SK-N-SH (cell line): ENCODE results near the gene CACNG4. TPM values are rescaled to one million over a fixed set of nuclear protein-coding genes. Genes with fewer than 3 reads are reported as not detected.

Experiments
- CTCF ChIA-PET: fragments of 300-600, 350-600 bp; formaldehyde crosslinking; extraction: SDS; loops from one replicate; lab custom pipeline; 2021; lab: Yijun Ruan, JAX
- POLR2A ChIA-PET: fragments of 350-600 bp; sonication (Branson Sonifier 250); formaldehyde crosslinking; extraction: SDS; loops from one replicate; lab custom pipeline; 2020; ENCODE audit warnings: antibody characterized with exemption, inconsistent platforms; lab: Yijun Ruan, JAX
- DNase-seq: peaks from one replicate; pipeline ENCODE4 v3.0.0; 2012
- H2AFZ ChIP-seq: fragments of 200-600 bp; sonication (generic); 2 replicates; pipeline ENCODE4 v1.8.1; 2016; ENCODE audit warnings: antibody characterized with exemption, mild to moderate bottlenecking, low read depth
- H3F3A ChIP-seq: fragments of 200-600 bp; sonication (generic); replicated peaks from 2 replicates; pipeline ENCODE3; 2016; ENCODE audit warnings: antibody characterized with exemption, mild to moderate bottlenecking; ENCODE audit not compliant: insufficient read depth
- H3K27ac ChIP-seq, 2 experiments: fragments of 200-500 bp in 1 of 2; fragments of 200-600 bp in 1 of 2; sonication (Bioruptor generic) in 1 of 2; sonication (generic), shearing (Covaris generic) in 1 of 2; 2 replicates each; pipeline versions ENCODE4 v1.5.1 to v1.6.1; 2014 to 2016; ENCODE audit warnings: low read depth in 2 of 2, inconsistent platforms in 1 of 2, low read length in 1 of 2, mild to moderate bottlenecking in 1 of 2, mixed read lengths in 1 of 2
- H3K27me3 ChIP-seq: fragments of 200-600 bp; sonication (generic), shearing (Covaris generic); 2 replicates; pipeline ENCODE4 v1.6.1; 2016; ENCODE audit warnings: mixed run types; ENCODE audit not compliant: insufficient read depth
- H3K36me3 ChIP-seq, 2 experiments: fragments of 200-500 bp in 1 of 2; fragments of 200-600 bp in 1 of 2; sonication (Bioruptor generic) in 1 of 2; sonication (generic) in 1 of 2; replicated peaks in 1 of 2; 2 replicates each; pipeline versions ENCODE3 to v1.5.1; 2014 to 2016; ENCODE audit warnings: low read length in 1 of 2, mild to moderate bottlenecking in 1 of 2; ENCODE audit not compliant: insufficient read depth in 2 of 2, control insufficient read depth in 1 of 2
- H3K4me1 ChIP-seq, 2 experiments: fragments of 200-500 bp in 1 of 2; fragments of 200-600 bp in 1 of 2; sonication (Bioruptor generic) in 1 of 2; sonication (generic), shearing (Covaris generic) in 1 of 2; 2 replicates each; pipeline versions ENCODE4 v1.5.1 to v1.6.1; 2014 to 2016; ENCODE audit warnings: low read depth in 1 of 2, low read length in 1 of 2, mixed run types in 1 of 2; ENCODE audit not compliant: insufficient read depth in 2 of 2, control insufficient read depth in 1 of 2
- H3K4me2 ChIP-seq: fragments of 200-600 bp; sonication (generic), shearing (Covaris generic); 2 replicates; pipeline ENCODE4 v1.6.1; 2017; ENCODE audit warnings: mixed run types
- H3K4me3 ChIP-seq, 2 experiments: fragments of 200-500 bp in 1 of 2; fragments of 200-600 bp in 1 of 2; sonication (Bioruptor generic) in 1 of 2; sonication (generic), shearing (Covaris generic) in 1 of 2; 2 replicates each; pipeline versions ENCODE4 v1.5.1 to v1.8.1; 2014 to 2016; ENCODE audit warnings: low read depth in 2 of 2, inconsistent platforms in 1 of 2, low read length in 1 of 2, mild to moderate bottlenecking in 1 of 2, mixed read lengths in 1 of 2, moderate library complexity in 1 of 2
- H3K79me2 ChIP-seq: fragments of 200-600 bp; sonication (generic); 2 replicates; pipeline ENCODE4 v1.8.1; 2017; ENCODE audit warnings: mild to moderate bottlenecking; ENCODE audit not compliant: insufficient read depth
- H3K9ac ChIP-seq: fragments of 200-600 bp; sonication (generic); 2 replicates; pipeline ENCODE4 v1.6.1; 2017; ENCODE audit warnings: mixed run types
- H3K9me2 ChIP-seq: fragments of 200-600 bp; sonication (generic); 2 replicates; pipeline ENCODE4 v1.6.1; 2017; ENCODE audit warnings: mixed run types
- H3K9me3 ChIP-seq: fragments of 200-600 bp; sonication (generic); 2 replicates; pipeline ENCODE4 v1.6.1; 2017; ENCODE audit warnings: mixed run types, mild to moderate bottlenecking, moderate library complexity
- H4K20me1 ChIP-seq: fragments of 200-600 bp; sonication (generic); 2 replicates; pipeline ENCODE4 v1.6.1; 2017; ENCODE audit warnings: mild to moderate bottlenecking, mixed run types; ENCODE audit not compliant: insufficient read depth
- EP300 ChIP-seq, 2 experiments: IDR thresholded peaks; 2 replicates each; pipeline versions ENCODE4 v1.4.0 to v1.6.1; 2012; ENCODE audit warnings: borderline replicate concordance in 1 of 2, low read depth in 1 of 2, low read length in 1 of 2
- FOXJ3 ChIP-seq: sonication (generic); formaldehyde crosslinking; IDR thresholded peaks from 2 replicates; pipeline ENCODE4 v1.5.1; 2020; ENCODE audit warnings: mild to moderate bottlenecking, missing genetic modification reagents
- FOXM1 ChIP-seq: IDR thresholded peaks from 2 replicates; pipeline ENCODE4 v1.4.0; 2012; ENCODE audit warnings: low read depth, mild to moderate bottlenecking
- GABPA ChIP-seq: IDR thresholded peaks from 2 replicates; pipeline ENCODE4 v1.4.0; 2012; ENCODE audit warnings: low read depth, mild to moderate bottlenecking
- MXI1 ChIP-seq: IDR thresholded peaks from 2 replicates; pipeline ENCODE4 v1.6.1; 2012; ENCODE audit warnings: mild to moderate bottlenecking, low read depth, low read length, improper control_type of control experiment
- NFIC ChIP-seq: IDR thresholded peaks from 2 replicates; pipeline ENCODE4 v1.4.0; 2012; ENCODE audit warnings: borderline replicate concordance
- PBX3 ChIP-seq: IDR thresholded peaks from 2 replicates; pipeline ENCODE4; 2012
- RAD21 ChIP-seq: IDR thresholded peaks from 2 replicates; pipeline ENCODE4 v1.6.1; 2012; ENCODE audit warnings: mild to moderate bottlenecking, low read length
- RFX5 ChIP-seq: IDR thresholded peaks from 2 replicates; pipeline ENCODE4 v1.6.1; 2012; ENCODE audit warnings: mild to moderate bottlenecking, improper control_type of control experiment, low read length
- RXRA ChIP-seq: IDR thresholded peaks from 2 replicates; pipeline ENCODE4 v1.4.0; 2012; ENCODE audit warnings: low read depth, mild to moderate bottlenecking, borderline replicate concordance
- SMC3 ChIP-seq: IDR thresholded peaks from 2 replicates; pipeline ENCODE4 v1.6.1; 2012; ENCODE audit warnings: low read depth, low read length, improper control_type of control experiment
- TAF1 ChIP-seq: IDR thresholded peaks from 2 replicates; pipeline ENCODE4 v1.6.1; 2012; ENCODE audit warnings: low read depth, mild to moderate bottlenecking, low read length, moderate library complexity, borderline replicate concordance
- TCF12 ChIP-seq: IDR thresholded peaks from 2 replicates; pipeline ENCODE4 v1.4.0; 2012
- WGBS: methylation state at CpG from one replicate; pipeline ENCODE4 v1.1.6; 2017; ENCODE audit warnings: low lambda C conversion rate; 5-methylcytosine and 5-hydroxymethylcytosine counted together
- polyA plus RNA-seq, 3 experiments: library from polyadenylated mRNA; depleted of rRNA; stranded (reverse); fragments of >200 nt; gene quantifications; 2 replicates each; pipeline ENCODE4 v1.2.3, GENCODE V29; 2012
- TF ChIP-seq, protein P1 (sequence below): IDR thresholded peaks from 2 replicates; pipeline ENCODE4 v1.6.1; 2012; ENCODE audit warnings: mild to moderate bottlenecking, low read depth, low read length, moderate library complexity

The CACNG4 gene
- polyA plus RNA-seq, 1 of the 3 experiments (the other 2 are of a cell fraction) = 13.2 TPM

- POLR2A ChIA-PET = interaction anchor here (0.6 to 3.9 kb wide), 6 partner anchors 11 to 135 kb away, joined by 3 to 20 read pairs (median 4); no protein-coding TSS in a partner anchor
- H3K4me3 ChIP-seq = no peak overlapping the region
- H3K79me2 ChIP-seq = no peaks in the 10 kb centered on the region
- CTCF ChIA-PET = interaction anchor here (0.8 to 2.2 kb wide), 8 partner anchors 10 to 273 kb away, joined by 3 to 10 read pairs (median 5); no protein-coding TSS in a partner anchor
- peak; percentile 51 for DNase-seq
- H3F3A ChIP-seq = no peaks in the 10 kb centered on the region
- H2AFZ ChIP-seq = no peak overlapping the region
- peaks cover 0 to 70% of the 10 kb centered on the region in 2 experiments; a peak in 2 of 4 replicates for H3K4me1 ChIP-seq
- no peaks in the 10 kb centered on the region for H3K9me2 ChIP-seq
- 83% methylated on average over 23 of the region's 23 CpGs for WGBS
- H3K36me3 ChIP-seq = peaks cover 0 to 13% of the 10 kb centered on the region in 2 experiments
- H3K27ac ChIP-seq = peak overlapping the region in 1 of 2 experiments; percentile 98; a peak in 2 of 4 replicates
- H3K9me3 ChIP-seq = no peaks in the 10 kb centered on the region
- H3K4me2 ChIP-seq = no peak overlapping the region
- no peak overlapping the region for H3K9ac ChIP-seq
- H3K27me3 ChIP-seq = no peaks in the 10 kb centered on the region
- no peak for TF ChIP-seq NFIC
- TF ChIP-seq RXRA = no peak
- peak; percentile 40 for TF ChIP-seq RAD21
- TF ChIP-seq FOXM1 = no peak
- TF ChIP-seq MXI1 = no peak
- TF ChIP-seq PBX3 = no peak
- TF ChIP-seq TCF12 = no peak
- TF ChIP-seq, protein P1, sequence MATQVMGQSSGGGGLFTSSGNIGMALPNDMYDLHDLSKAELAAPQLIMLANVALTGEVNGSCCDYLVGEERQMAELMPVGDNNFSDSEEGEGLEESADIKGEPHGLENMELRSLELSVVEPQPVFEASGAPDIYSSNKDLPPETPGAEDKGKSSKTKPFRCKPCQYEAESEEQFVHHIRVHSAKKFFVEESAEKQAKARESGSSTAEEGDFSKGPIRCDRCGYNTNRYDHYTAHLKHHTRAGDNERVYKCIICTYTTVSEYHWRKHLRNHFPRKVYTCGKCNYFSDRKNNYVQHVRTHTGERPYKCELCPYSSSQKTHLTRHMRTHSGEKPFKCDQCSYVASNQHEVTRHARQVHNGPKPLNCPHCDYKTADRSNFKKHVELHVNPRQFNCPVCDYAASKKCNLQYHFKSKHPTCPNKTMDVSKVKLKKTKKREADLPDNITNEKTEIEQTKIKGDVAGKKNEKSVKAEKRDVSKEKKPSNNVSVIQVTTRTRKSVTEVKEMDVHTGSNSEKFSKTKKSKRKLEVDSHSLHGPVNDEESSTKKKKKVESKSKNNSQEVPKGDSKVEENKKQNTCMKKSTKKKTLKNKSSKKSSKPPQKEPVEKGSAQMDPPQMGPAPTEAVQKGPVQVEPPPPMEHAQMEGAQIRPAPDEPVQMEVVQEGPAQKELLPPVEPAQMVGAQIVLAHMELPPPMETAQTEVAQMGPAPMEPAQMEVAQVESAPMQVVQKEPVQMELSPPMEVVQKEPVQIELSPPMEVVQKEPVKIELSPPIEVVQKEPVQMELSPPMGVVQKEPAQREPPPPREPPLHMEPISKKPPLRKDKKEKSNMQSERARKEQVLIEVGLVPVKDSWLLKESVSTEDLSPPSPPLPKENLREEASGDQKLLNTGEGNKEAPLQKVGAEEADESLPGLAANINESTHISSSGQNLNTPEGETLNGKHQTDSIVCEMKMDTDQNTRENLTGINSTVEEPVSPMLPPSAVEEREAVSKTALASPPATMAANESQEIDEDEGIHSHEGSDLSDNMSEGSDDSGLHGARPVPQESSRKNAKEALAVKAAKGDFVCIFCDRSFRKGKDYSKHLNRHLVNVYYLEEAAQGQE = no peak
- no peaks in the 10 kb centered on the region for H4K20me1 ChIP-seq
These were observed 23.7 kb downstream of the CACNG4 start for GRCh38 chr17:66988069-66988798.

DNA sequence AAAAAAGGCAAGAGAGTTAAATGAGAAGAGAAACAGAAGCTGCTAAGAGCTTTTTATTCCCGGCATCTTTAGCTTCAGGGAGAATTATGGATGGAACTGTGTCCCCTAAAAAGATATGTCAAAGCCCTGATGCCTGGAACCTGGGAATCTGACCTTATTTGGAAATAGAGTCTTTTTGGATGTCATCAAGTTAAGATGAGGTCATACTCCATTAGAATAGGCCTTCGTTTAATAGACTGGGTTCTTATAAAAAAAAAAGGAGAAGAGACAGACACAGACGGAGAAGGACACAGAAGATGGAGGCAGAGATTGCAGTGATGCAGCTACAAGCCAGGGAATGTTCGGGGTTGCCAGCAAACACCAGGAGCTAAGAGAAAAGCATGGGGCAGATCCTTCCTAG is 24.6 kb downstream of the CACNG4 start:
- TF ChIP-seq TAF1 (no peak), EP300 (IDR thresholded peaks at IDR 0.05; ENCODE audit: borderline replicate concordance in 1 of 2, low read depth in 1 of 2, low read length in 1 of 2) (no peak), SMC3 (no peak), RXRA (no peak), GABPA (no peak), FOXM1 (no peak), FOXJ3 (CRISPR knock-in tag) (no peak), RFX5 (no peak)
- TF ChIP-seq, protein P1 = no peak
- TF ChIP-seq, all 33 proteins: peak for 0
- CTCF ChIA-PET = interaction anchor here (0.9 to 2.1 kb wide), 5 partner anchors 17 to 169 kb away, joined by 3 to 10 read pairs (median 5); no protein-coding TSS in a partner anchor
- H3K9me2 ChIP-seq = no peaks in the 10 kb centered on the region

More for the DNA sequence above, 24.6 kb downstream of the CACNG4 start:
- no peak for DNase-seq
- Histone ChIP-seq H3K9ac (no peak overlapping the region), H4K20me1 (no peaks in the 10 kb centered on the region), H3K4me2 (no peak overlapping the region), H3K9me3 (no peaks in the 10 kb centered on the region), H2AFZ (no peak overlapping the region), H3K4me3 (no peak overlapping the region), H3K79me2 (no peaks in the 10 kb centered on the region), H3K27me3 (no peaks in the 10 kb centered on the region), H3F3A (no peaks in the 10 kb centered on the region), H3K4me1 (peaks cover 0 to 65% of the 10 kb centered on the region in 2 experiments; a peak in 2 of 4 replicates), H3K36me3 (peaks cover 0 to 13% of the 10 kb centered on the region in 2 experiments), H3K27ac (peak overlapping the region in 1 of 2 experiments; percentile 98; a peak in 2 of 4 replicates)
- POLR2A ChIA-PET = interaction anchor here (0.6 to 3.9 kb wide), 4 partner anchors 12 to 31 kb away, joined by 3 to 20 read pairs (median 10); no protein-coding TSS in a partner anchor
- 65% methylated on average over 4 of the region's 4 CpGs for WGBS
